ENCODE data around the gene ROBO1.

DNA sequence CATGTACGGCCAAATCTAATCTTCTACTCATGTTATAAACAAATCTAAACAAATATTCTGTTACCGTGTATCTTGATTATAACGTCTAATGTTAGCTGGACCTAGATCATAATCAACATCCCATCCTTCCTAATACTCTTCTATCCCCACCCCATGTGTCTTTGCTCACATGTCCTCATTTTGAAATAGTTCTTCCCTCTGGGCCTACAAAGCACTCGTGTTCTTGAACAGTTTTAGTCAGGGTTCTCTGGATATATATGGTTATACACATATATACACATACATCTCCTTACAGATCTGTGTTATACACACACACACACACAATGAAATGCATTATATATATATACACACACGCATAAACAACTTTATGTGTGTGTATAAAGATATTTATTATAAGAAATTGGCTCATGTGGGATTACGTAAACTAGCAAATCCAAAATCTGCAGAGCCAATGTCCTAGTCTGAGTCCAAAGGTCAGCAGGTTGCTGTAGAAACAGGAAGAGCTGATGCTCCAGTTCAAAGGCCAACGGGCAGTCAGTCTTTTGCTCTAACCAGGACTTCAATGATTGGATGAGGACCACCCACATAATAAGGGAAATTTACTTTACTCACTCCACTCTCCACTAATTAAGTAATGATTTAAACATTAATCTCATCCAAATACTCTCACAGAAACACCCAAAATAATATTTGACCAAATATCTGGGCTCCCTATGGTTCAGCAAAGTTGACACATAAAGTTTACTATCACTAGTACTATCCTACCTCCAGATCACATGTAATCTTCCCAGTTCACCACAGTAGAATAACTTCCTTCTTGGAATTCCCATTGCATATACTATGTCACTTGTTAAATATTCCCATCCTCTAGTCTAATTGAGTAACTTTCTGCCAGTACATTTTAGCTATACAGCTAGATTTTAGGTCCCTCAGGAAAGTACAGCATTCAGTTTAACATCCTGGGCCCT, 450.0 kb downstream of the ROBO1 start:
- TF ChIP-seq EZH2 (IDR thresholded peaks at IDR 0.05; ENCODE audit: insufficient read depth, poor library complexity, severe bottlenecking) (no peak), EZH2phosphoT487 (IDR thresholded peaks at IDR 0.05; ENCODE audit: insufficient read depth, low read depth) (no peak)
